Progenitor cell of endocrine pancreas (in vitro differentiated cells): Measurements from ENCODE around the gene KCNMA1. TPM values are rescaled to one million over a fixed set of nuclear protein-coding genes. Genes with fewer than 3 reads are reported as not detected.
A peak's percentile ranks its signal among the peaks of the same experiment; 100 is the strongest.
"Not testable (repeated sequence)": the region's sequence is repeated elsewhere in the genome, so short reads cannot be mapped to it uniquely, and the experiment has no call there.

Experiments used
- DNase-seq: peaks from one replicate; pipeline ENCODE4 v3.0.0; 2021; ENCODE audit warnings: low spot score; ENCODE audit not compliant: unreplicated experiment
- H3K27ac Mint-ChIP-seq: 2 replicates; pipeline ENCODE4 v1.8.0; 2021; ENCODE audit warnings: mild to moderate bottlenecking, moderate library complexity, mixed read lengths
- H3K27me3 Mint-ChIP-seq: 2 replicates; pipeline ENCODE4 v1.8.0; 2021; ENCODE audit warnings: mixed read lengths
- H3K36me3 Mint-ChIP-seq: 2 replicates; pipeline ENCODE4 v1.8.0; 2022; ENCODE audit warnings: mixed read lengths; ENCODE audit not compliant: insufficient read depth
- H3K4me1 Mint-ChIP-seq: 2 replicates; pipeline ENCODE4 v1.8.0; 2021; ENCODE audit warnings: low read depth, mixed read lengths
- H3K4me3 Mint-ChIP-seq: 2 replicates; pipeline ENCODE4 v1.8.0; 2021; ENCODE audit warnings: low read depth, mild to moderate bottlenecking, moderate library complexity, mixed read lengths
- H3K9me3 Mint-ChIP-seq: 2 replicates; pipeline ENCODE4 v1.8.0; 2021; ENCODE audit warnings: low read depth, mixed read lengths
- CTCF ChIP-seq: fragments of 200-600 bp; sonication (generic); IDR thresholded peaks from one replicate; pipeline ENCODE4 v1.5.0; 2021; ENCODE audit warnings: antibody characterized with exemption, mild to moderate bottlenecking; ENCODE audit not compliant: unreplicated experiment
- total RNA-seq: library from RNA; stranded (reverse); gene quantifications from 2 replicates; pipeline ENCODE4 v1.2.1, GENCODE V29; 2021

KCNMA1 gene
- total RNA-seq, 1 donor from 2014 or later = 5.8 TPM

- no peaks in the 10 kb centered on the region for H3K9me3 Mint-ChIP-seq
- H3K4me3 Mint-ChIP-seq = no peak overlapping the region
- H3K27ac Mint-ChIP-seq = no peak overlapping the region
- no peaks in the 10 kb centered on the region for H3K36me3 Mint-ChIP-seq
- H3K4me1 Mint-ChIP-seq = peaks cover 5% of the 10 kb centered on the region
- no peaks in the 10 kb centered on the region for H3K27me3 Mint-ChIP-seq
- DNase-seq = no peak
- TF ChIP-seq CTCF = no peak
These were observed 290.6 kb downstream of the KCNMA1 start for GRCh38 chr10:77347052-77347451.

GRCh38 chr10:77341055-77341454, 296.6 kb downstream of the KCNMA1 start:
- peaks cover 4% of the 10 kb centered on the region for H3K36me3 Mint-ChIP-seq
- no peak overlapping the region for H3K4me3 Mint-ChIP-seq

GRCh38 chr10:77339872-77340271, 297.7 kb downstream of the KCNMA1 start:
- H3K36me3 Mint-ChIP-seq, H3K27ac Mint-ChIP-seq, H3K27me3 Mint-ChIP-seq, H3K9me3 Mint-ChIP-seq, H3K4me3 Mint-ChIP-seq, DNase-seq: not testable (repeated sequence)
- H3K4me1 Mint-ChIP-seq = peaks cover 31% of the 10 kb centered on the region

More at GRCh38 chr10:77341055-77341454, 296.6 kb downstream of the KCNMA1 start:
- H3K9me3 Mint-ChIP-seq = peaks cover 10% of the 10 kb centered on the region
- H3K4me1 Mint-ChIP-seq = peaks cover 20% of the 10 kb centered on the region
- no peaks in the 10 kb centered on the region for H3K27me3 Mint-ChIP-seq
- no peak for TF ChIP-seq CTCF
- DNase-seq = no peak
- H3K27ac Mint-ChIP-seq = no peak overlapping the region

- DNase-seq = no peak
These were observed 298.4 kb downstream of the KCNMA1 start for GRCh38 chr10:77339166-77339565.

DNA sequence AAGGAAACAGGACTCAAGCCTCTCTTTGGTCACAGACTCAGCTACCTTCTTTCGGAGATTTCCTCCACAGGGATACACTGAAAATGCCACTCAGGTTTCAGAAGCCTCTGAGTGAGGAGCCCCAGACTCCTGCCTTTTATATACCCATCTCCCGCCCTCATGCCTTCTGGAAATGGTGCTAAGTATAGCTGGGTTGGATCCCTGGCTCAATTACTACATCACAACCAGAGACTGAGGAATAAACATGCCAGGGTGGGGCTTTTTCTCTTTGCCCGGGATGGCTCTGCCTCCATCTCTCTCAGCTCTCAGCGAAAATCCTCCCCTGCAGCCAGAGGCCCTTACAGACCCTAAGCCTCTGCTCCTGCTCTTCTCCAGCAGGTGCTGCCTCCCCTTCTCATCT, 299.5 kb downstream of the KCNMA1 start:
- no peak for DNase-seq
- peaks cover 4% of the 10 kb centered on the region for H3K36me3 Mint-ChIP-seq
- no peak for TF ChIP-seq CTCF
- H3K4me3 Mint-ChIP-seq = no peak overlapping the region
- no peak overlapping the region for H3K27ac Mint-ChIP-seq
- H3K4me1 Mint-ChIP-seq = peaks cover 45% of the 10 kb centered on the region
- H3K27me3 Mint-ChIP-seq = no peaks in the 10 kb centered on the region
- H3K9me3 Mint-ChIP-seq = peaks cover 10% of the 10 kb centered on the region

More at GRCh38 chr10:77339166-77339565, 298.4 kb downstream of the KCNMA1 start:
- Mint-ChIP-seq H3K9me3 (peaks cover 10% of the 10 kb centered on the region), H3K4me1 (peaks cover 35% of the 10 kb centered on the region), H3K4me3 (no peak overlapping the region), H3K36me3 (peaks cover 4% of the 10 kb centered on the region), H3K27ac (no peak overlapping the region), H3K27me3 (no peaks in the 10 kb centered on the region)
- no peak for TF ChIP-seq CTCF

DNA sequence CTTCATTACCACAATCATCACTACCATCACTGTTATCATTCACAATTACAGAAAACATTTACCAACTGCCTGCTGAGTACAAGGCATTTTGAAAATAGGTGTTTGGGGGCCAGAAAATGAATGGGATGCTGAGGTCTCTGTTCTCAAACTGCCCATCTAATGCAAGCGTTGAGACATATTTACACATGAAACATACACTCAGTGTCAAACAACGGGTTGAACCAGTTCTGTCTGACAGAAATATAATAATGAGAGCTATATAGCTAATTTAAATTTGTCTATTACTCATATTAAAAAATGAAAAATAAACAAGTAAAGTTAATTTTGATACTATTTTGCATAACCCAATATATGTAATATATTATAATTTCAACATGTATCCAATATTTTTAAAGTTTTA, 303.1 kb downstream of the KCNMA1 start:
- H3K27ac Mint-ChIP-seq = peak overlapping the region; percentile 97
- no peaks in the 10 kb centered on the region for H3K27me3 Mint-ChIP-seq
- peaks cover 4% of the 10 kb centered on the region for H3K9me3 Mint-ChIP-seq
- no peak for TF ChIP-seq CTCF
- H3K4me3 Mint-ChIP-seq = no peak overlapping the region
- peaks cover 2% of the 10 kb centered on the region for H3K36me3 Mint-ChIP-seq
- peaks cover 67% of the 10 kb centered on the region for H3K4me1 Mint-ChIP-seq
- DNase-seq = no peak
